ENCODE data around the gene COQ10A. TPM values are rescaled to one million over a fixed set of nuclear protein-coding genes. Genes with fewer than 3 reads are reported as not detected.

The COQ10A gene
- total and polyA plus RNA-seq, 2 donors: 9.4 to 24.9 TPM

- DNase-seq (ENCODE audit: low read depth in 6 of 9, low spot score in 9 of 9): peak; percentile 76 to 93 (median 86)
- peak within 1 kb of the TSS; percentile 51 to 60 for H3K4me3 ChIP-seq (ENCODE audit: low read length in 2 of 2)
- under 1% methylated on average over 41 of the region's 41 CpGs for WGBS
- peak within 1 kb of the TSS; percentile 77 to 86 for H3K27ac ChIP-seq (ENCODE audit: low read depth in 1 of 2, low read length in 1 of 2)
- peaks cover 0 to 6% of the 10 kb centered on the region in 2 donors for H3K9me3 ChIP-seq (ENCODE audit: control insufficient read depth in 2 of 2, insufficient read depth in 1 of 2, low read length in 1 of 2)
- H3K27me3 ChIP-seq (ENCODE audit: control insufficient read depth in 2 of 2, insufficient read depth in 1 of 2, low read length in 1 of 2): no peaks in the 10 kb centered on the region
- H3K36me3 ChIP-seq (ENCODE audit: control insufficient read depth in 2 of 2, insufficient read depth in 2 of 2, low read length in 1 of 2): peaks cover 0 to 7% of the 10 kb centered on the region in 2 donors
- peaks cover 14 to 38% of the 10 kb centered on the region in 2 donors for H3K4me1 ChIP-seq (ENCODE audit: control insufficient read depth in 2 of 2, insufficient read depth in 2 of 2, low read length in 2 of 2)
These were observed 42.5 kb upstream of the COQ10A start, which contains the start of gene NABP2 for GRCh38 chr12:56224102-56224701. Gene NABP2 (plus strand): TSS chr12:56224342. CDS start chr12:56224857, 515 bp downstream.

DNA sequence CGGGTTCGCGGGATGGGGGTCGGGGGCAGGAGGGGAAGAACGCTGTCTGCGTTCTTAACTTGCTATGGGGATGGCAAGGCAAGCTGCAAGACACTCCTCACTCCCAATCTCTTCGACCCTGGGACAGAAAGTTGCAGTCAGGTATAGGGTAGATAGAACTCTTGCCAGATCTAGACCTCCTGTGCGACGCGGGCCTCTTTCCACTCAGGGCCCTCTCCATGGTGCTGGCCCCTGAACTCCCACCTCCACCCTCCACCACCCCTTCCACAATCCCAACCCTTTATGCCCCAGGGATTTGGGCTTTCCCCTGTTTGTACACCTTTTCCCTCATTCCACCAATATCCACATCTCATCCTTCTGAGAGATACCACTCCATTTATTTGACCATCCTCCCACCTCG lies 41.8 kb upstream of the COQ10A start:
- Histone ChIP-seq H3K9me3 (ENCODE audit: control insufficient read depth in 2 of 2, insufficient read depth in 1 of 2, low read length in 1 of 2) (peaks cover 0 to 6% of the 10 kb centered on the region in 2 donors), H3K4me3 (ENCODE audit: low read length in 2 of 2) (peak overlapping the region in 1 of 2 donors; percentile 60), H3K27ac (ENCODE audit: low read depth in 1 of 2, low read length in 1 of 2) (peak overlapping the region in 1 of 2 donors; percentile 77), H3K36me3 (ENCODE audit: control insufficient read depth in 2 of 2, insufficient read depth in 2 of 2, low read length in 1 of 2) (peaks cover 0 to 7% of the 10 kb centered on the region in 2 donors), H3K27me3 (ENCODE audit: control insufficient read depth in 2 of 2, insufficient read depth in 1 of 2, low read length in 1 of 2) (no peaks in the 10 kb centered on the region), H3K4me1 (ENCODE audit: control insufficient read depth in 2 of 2, insufficient read depth in 2 of 2, low read length in 2 of 2) (peaks cover 14 to 38% of the 10 kb centered on the region in 2 donors)
- 89% methylated on average over 11 of the region's 11 CpGs for WGBS
- DNase-seq (ENCODE audit: low read depth in 6 of 9, low spot score in 9 of 9): no peak

- Histone ChIP-seq H3K36me3 (ENCODE audit: control insufficient read depth in 2 of 2, insufficient read depth in 2 of 2, low read length in 1 of 2) (peaks cover 0 to 7% of the 10 kb centered on the region in 2 donors), H3K4me1 (ENCODE audit: control insufficient read depth in 2 of 2, insufficient read depth in 2 of 2, low read length in 2 of 2) (peaks cover 0 to 7% of the 10 kb centered on the region in 2 donors), H3K27me3 (ENCODE audit: control insufficient read depth in 2 of 2, insufficient read depth in 1 of 2, low read length in 1 of 2) (no peaks in the 10 kb centered on the region), H3K9me3 (ENCODE audit: control insufficient read depth in 2 of 2, insufficient read depth in 1 of 2, low read length in 1 of 2) (no peaks in the 10 kb centered on the region), H3K27ac (ENCODE audit: low read depth in 1 of 2, low read length in 1 of 2) (no peak overlapping the region), H3K4me3 (ENCODE audit: low read length in 2 of 2) (no peak overlapping the region)
- DNase-seq (ENCODE audit: low read depth in 6 of 9, low spot score in 9 of 9): no peak
- WGBS: 93% methylated on average over 7 of the region's 7 CpGs
These were observed 37.7 kb upstream of the COQ10A start for GRCh38 chr12:56229082-56229481.

DNA sequence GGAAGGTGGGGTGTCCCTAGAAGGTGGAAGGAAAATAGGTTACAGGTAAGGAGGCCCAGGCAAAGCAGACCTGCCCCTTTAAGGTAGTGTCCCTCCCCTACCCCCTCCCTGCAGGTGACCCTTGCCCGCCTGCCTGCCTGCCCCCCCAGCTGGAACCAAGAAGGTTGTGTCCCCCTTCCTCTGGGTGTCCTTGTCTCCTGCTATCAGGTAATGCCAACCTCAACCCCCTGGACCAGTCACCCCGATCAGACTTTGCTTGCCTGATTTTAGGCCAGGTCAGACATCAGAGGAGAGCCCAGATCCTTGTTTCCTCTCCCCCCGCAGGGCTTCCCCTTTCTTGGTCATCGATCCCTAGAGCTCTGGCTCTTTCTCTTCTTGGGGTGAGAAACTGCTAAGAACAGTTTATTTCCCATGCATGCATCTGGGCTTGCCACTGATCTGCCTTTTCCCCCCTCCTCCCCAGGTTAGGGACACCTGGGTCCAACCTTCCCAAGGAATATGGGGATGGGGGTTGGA lies 36.8 kb upstream of the COQ10A start, which contains the start of gene SLC39A5:
Gene SLC39A5, plus strand, starts transcription at position 136 of the 516 bp plus-strand sequence. CDS start 1,224 bp downstream, outside the sequence.
- DNase-seq (ENCODE audit: low read depth in 6 of 9, low spot score in 9 of 9): no peak

DNA sequence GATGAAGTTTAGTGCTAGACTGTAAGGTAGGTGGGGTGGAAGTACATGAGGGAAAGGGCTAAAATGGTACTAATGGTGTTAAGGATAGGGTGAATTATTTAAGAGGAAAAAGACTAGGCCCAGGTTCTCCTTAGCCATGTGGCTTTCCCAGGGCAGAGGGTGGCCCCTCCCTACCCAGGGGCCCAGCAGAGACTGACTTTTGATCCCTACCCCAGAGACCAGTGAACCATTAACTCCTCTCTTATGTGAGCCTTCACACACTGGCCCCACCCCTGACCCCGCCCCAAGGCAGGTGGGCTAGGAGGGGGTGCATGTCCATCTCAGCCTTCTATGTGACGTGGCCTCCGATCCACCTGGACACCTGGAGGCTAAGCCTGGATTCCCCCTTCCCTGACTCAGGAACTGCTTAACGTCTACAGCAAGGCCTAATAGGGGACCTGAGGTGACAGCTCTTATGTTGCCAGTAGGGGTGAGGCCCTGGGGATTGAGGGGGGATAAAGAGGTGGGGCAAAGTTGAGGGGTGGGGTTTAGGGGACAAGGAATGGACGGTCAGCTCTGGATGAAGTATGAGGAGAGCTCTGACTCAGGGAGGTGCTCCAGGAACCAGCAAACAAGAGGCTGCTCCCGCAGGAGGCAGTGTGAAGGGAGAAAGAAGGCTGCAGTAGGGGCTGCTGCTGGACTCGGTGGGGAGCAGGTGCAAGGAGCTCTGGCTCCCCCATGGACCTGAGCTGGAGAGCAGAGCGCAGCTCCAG lies 36.1 kb upstream of the COQ10A start:
- WGBS: 94% methylated on average over 8 of the region's 8 CpGs

More for the DNA sequence above, 36.8 kb upstream of the COQ10A start, which contains the start of gene SLC39A5:
- Histone ChIP-seq H3K27ac (ENCODE audit: low read depth in 1 of 2, low read length in 1 of 2) (no peak within 1 kb of the TSS), H3K4me3 (ENCODE audit: low read length in 2 of 2) (no peak within 1 kb of the TSS), H3K36me3 (ENCODE audit: control insufficient read depth in 2 of 2, insufficient read depth in 2 of 2, low read length in 1 of 2) (peaks cover 0 to 7% of the 10 kb centered on the region in 2 donors), H3K27me3 (ENCODE audit: control insufficient read depth in 2 of 2, insufficient read depth in 1 of 2, low read length in 1 of 2) (no peaks in the 10 kb centered on the region), H3K4me1 (ENCODE audit: control insufficient read depth in 2 of 2, insufficient read depth in 2 of 2, low read length in 2 of 2) (no peaks in the 10 kb centered on the region), H3K9me3 (ENCODE audit: control insufficient read depth in 2 of 2, insufficient read depth in 1 of 2, low read length in 1 of 2) (no peaks in the 10 kb centered on the region)
- WGBS: 73% methylated on average over 4 of the region's 4 CpGs

DNA sequence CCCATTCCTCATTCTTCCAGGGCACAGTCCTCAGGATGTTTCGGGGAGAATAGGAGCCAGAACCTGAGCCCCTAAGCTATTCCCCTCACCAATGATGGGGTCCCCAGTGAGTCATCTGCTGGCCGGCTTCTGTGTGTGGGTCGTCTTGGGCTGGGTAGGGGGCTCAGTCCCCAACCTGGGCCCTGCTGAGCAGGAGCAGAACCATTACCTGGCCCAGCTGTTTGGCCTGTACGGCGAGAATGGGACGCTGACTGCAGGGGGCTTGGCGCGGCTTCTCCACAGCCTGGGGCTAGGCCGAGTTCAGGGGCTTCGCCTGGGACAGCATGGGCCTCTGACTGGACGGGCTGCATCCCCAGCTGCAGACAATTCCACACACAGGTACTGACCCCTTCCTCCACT lies 35.6 kb upstream of the COQ10A start:
- Histone ChIP-seq H3K27ac (ENCODE audit: low read depth in 1 of 2, low read length in 1 of 2) (no peak overlapping the region), H3K27me3 (ENCODE audit: control insufficient read depth in 2 of 2, insufficient read depth in 1 of 2, low read length in 1 of 2) (no peaks in the 10 kb centered on the region), H3K4me1 (ENCODE audit: control insufficient read depth in 2 of 2, insufficient read depth in 2 of 2, low read length in 2 of 2) (no peaks in the 10 kb centered on the region), H3K4me3 (ENCODE audit: low read length in 2 of 2) (no peak overlapping the region), H3K9me3 (ENCODE audit: control insufficient read depth in 2 of 2, insufficient read depth in 1 of 2, low read length in 1 of 2) (no peaks in the 10 kb centered on the region), H3K36me3 (ENCODE audit: control insufficient read depth in 2 of 2, insufficient read depth in 2 of 2, low read length in 1 of 2) (peaks cover 0 to 14% of the 10 kb centered on the region in 2 donors)
- 96% methylated on average over 11 of the region's 11 CpGs for WGBS
- DNase-seq (ENCODE audit: low read depth in 6 of 9, low spot score in 9 of 9): no peak

More for the DNA sequence above, 36.1 kb upstream of the COQ10A start:
- no peak overlapping the region for H3K4me3 ChIP-seq (ENCODE audit: low read length in 2 of 2)
- H3K4me1 ChIP-seq (ENCODE audit: control insufficient read depth in 2 of 2, insufficient read depth in 2 of 2, low read length in 2 of 2): no peaks in the 10 kb centered on the region
- H3K27me3 ChIP-seq (ENCODE audit: control insufficient read depth in 2 of 2, insufficient read depth in 1 of 2, low read length in 1 of 2): no peaks in the 10 kb centered on the region
- H3K27ac ChIP-seq (ENCODE audit: low read depth in 1 of 2, low read length in 1 of 2): no peak overlapping the region
- H3K9me3 ChIP-seq (ENCODE audit: control insufficient read depth in 2 of 2, insufficient read depth in 1 of 2, low read length in 1 of 2): no peaks in the 10 kb centered on the region
- peaks cover 0 to 10% of the 10 kb centered on the region in 2 donors for H3K36me3 ChIP-seq (ENCODE audit: control insufficient read depth in 2 of 2, insufficient read depth in 2 of 2, low read length in 1 of 2)
- DNase-seq (ENCODE audit: low read depth in 6 of 9, low spot score in 9 of 9): no peak

DNA sequence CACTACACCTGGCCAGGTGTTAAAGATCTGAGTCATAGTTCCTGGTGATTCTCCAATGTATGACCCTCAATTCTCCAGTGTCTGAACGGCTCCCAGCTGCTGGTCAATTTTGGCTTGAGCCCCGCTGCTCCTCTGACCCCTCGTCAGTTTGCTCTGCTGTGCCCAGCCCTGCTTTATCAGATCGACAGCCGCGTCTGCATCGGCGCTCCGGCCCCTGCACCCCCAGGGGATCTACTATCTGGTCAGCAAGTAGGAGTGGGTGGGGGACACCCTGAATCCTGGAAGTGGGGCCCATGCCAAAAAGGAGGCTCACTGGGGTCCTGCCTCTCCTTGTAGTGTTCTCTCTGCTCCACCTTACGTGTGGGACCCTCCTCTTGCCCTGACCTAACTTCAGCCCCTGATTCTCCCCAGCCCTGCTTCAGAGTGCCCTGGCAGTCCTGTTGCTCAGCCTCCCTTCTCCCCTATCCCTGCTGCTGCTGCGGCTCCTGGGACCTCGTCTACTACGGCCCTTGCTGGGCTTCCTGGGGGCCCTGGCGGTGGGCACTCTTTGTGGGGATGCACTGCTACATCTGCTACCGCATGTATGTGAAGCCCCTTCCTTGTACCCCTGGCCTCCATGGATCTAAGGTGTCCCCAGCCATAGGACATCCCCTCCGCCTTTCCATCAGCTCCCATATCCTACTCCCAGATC lies 31.9 kb upstream of the COQ10A start:
- no peak for DNase-seq (ENCODE audit: low read depth in 6 of 9, low spot score in 9 of 9)
- Histone ChIP-seq H3K9me3 (ENCODE audit: control insufficient read depth in 2 of 2, insufficient read depth in 1 of 2, low read length in 1 of 2) (no peaks in the 10 kb centered on the region), H3K27ac (ENCODE audit: low read depth in 1 of 2, low read length in 1 of 2) (no peak overlapping the region), H3K27me3 (ENCODE audit: control insufficient read depth in 2 of 2, insufficient read depth in 1 of 2, low read length in 1 of 2) (no peaks in the 10 kb centered on the region), H3K36me3 (ENCODE audit: control insufficient read depth in 2 of 2, insufficient read depth in 2 of 2, low read length in 1 of 2) (peaks cover 23 to 35% of the 10 kb centered on the region in 2 donors), H3K4me1 (ENCODE audit: control insufficient read depth in 2 of 2, insufficient read depth in 2 of 2, low read length in 2 of 2) (no peaks in the 10 kb centered on the region), H3K4me3 (ENCODE audit: low read length in 2 of 2) (no peak overlapping the region)
- WGBS: 97% methylated on average over 16 of the region's 16 CpGs

GRCh38 chr12:56236091-56236490 lies 30.7 kb upstream of the COQ10A start:
- no peak for DNase-seq (ENCODE audit: low read depth in 6 of 9, low spot score in 9 of 9)
- Histone ChIP-seq H3K27me3 (ENCODE audit: control insufficient read depth in 2 of 2, insufficient read depth in 1 of 2, low read length in 1 of 2) (no peaks in the 10 kb centered on the region), H3K4me1 (ENCODE audit: control insufficient read depth in 2 of 2, insufficient read depth in 2 of 2, low read length in 2 of 2) (no peaks in the 10 kb centered on the region), H3K36me3 (ENCODE audit: control insufficient read depth in 2 of 2, insufficient read depth in 2 of 2, low read length in 1 of 2) (peaks cover 35 to 47% of the 10 kb centered on the region in 2 donors), H3K27ac (ENCODE audit: low read depth in 1 of 2, low read length in 1 of 2) (no peak overlapping the region), H3K9me3 (ENCODE audit: control insufficient read depth in 2 of 2, insufficient read depth in 1 of 2, low read length in 1 of 2) (no peaks in the 10 kb centered on the region), H3K4me3 (ENCODE audit: low read length in 2 of 2) (no peak overlapping the region)
- WGBS: 99% methylated on average over 6 of the region's 6 CpGs

Data from thymus (tissue), 11 donors.